Measurements from ENCODE around the gene SNRPA1. TPM values are rescaled to one million over a fixed set of nuclear protein-coding genes. Genes with fewer than 3 reads are reported as not detected.

Gene SNRPA1
- total and polyA plus RNA-seq, 4 donors, result 34.5 to 57.7 (median 51.3) TPM

GRCh38 chr15:101255615-101256241 lies 39.3 kb downstream of the SNRPA1 start:
- WGBS, 2 donors, result 35 to 38% methylated on average over 8 of the region's 8 CpGs
- Histone ChIP-seq H3K27ac (ENCODE audit: low read depth in 1 of 2, low read length in 1 of 2) (peak overlapping the region in 1 of 2 donors; percentile 18), H3K4me1 (ENCODE audit: control insufficient read depth in 5 of 5, insufficient read depth in 5 of 5, low read length in 5 of 5) (peaks cover 0 to 44% (median 14%) of the 10 kb centered on the region in 5 donors), H3K4me3 (no peak overlapping the region), H3K9ac (ENCODE audit: insufficient read depth in 1 of 2, low read length in 2 of 2) (peak overlapping the region in 1 of 2 donors; percentile 40), H3K9me3 (ENCODE audit: control insufficient read depth in 4 of 4, insufficient read depth in 3 of 4, low read length in 3 of 4) (peaks cover 0 to 2% (median 0%) of the 10 kb centered on the region in 4 donors), H3K27me3 (ENCODE audit: control insufficient read depth in 3 of 3, insufficient read depth in 3 of 3, low read length in 2 of 3) (no peaks in the 10 kb centered on the region), H3K36me3 (ENCODE audit: control insufficient read depth in 4 of 4, insufficient read depth in 4 of 4, low read length in 4 of 4) (no peaks in the 10 kb centered on the region)
- TF ChIP-seq CTCF (IDR thresholded peaks at IDR 0.05; ENCODE audit: control extremely low read depth, extremely low read depth), result no peak
- DNase-seq (peak; percentile 61 to 80 (median 67)), ATAC-seq (ENCODE audit: insufficient read depth, low FRiP score) (no peak)

GRCh38 chr15:101255051-101255395 lies 40.0 kb downstream of the SNRPA1 start:
- TF ChIP-seq CTCF (IDR thresholded peaks at IDR 0.05; ENCODE audit: control extremely low read depth, extremely low read depth), result no peak
- Histone ChIP-seq H3K36me3 (ENCODE audit: control insufficient read depth in 4 of 4, insufficient read depth in 4 of 4, low read length in 4 of 4) (no peaks in the 10 kb centered on the region), H3K27ac (ENCODE audit: low read depth in 1 of 2, low read length in 1 of 2) (no peak overlapping the region), H3K4me3 (no peak overlapping the region), H3K9me3 (ENCODE audit: control insufficient read depth in 4 of 4, insufficient read depth in 3 of 4, low read length in 3 of 4) (peaks cover 0 to 2% (median 0%) of the 10 kb centered on the region in 4 donors), H3K9ac (ENCODE audit: insufficient read depth in 1 of 2, low read length in 2 of 2) (no peak overlapping the region), H3K4me1 (ENCODE audit: control insufficient read depth in 5 of 5, insufficient read depth in 5 of 5, low read length in 5 of 5) (peaks cover 0 to 51% (median 14%) of the 10 kb centered on the region in 5 donors), H3K27me3 (ENCODE audit: control insufficient read depth in 3 of 3, insufficient read depth in 3 of 3, low read length in 2 of 3) (no peaks in the 10 kb centered on the region)
- ATAC-seq (ENCODE audit: insufficient read depth, low FRiP score) (no peak), DNase-seq (peak; percentile 64 to 83 (median 82))
- 51 to 55% methylated on average over 5 of the region's 5 CpGs for WGBS, 2 donors

GRCh38 chr15:101254157-101255050 lies 40.6 kb downstream of the SNRPA1 start:
- Histone ChIP-seq H3K36me3 (ENCODE audit: control insufficient read depth in 4 of 4, insufficient read depth in 4 of 4, low read length in 4 of 4) (no peaks in the 10 kb centered on the region), H3K27ac (ENCODE audit: low read depth in 1 of 2, low read length in 1 of 2) (no peak overlapping the region), H3K9ac (ENCODE audit: insufficient read depth in 1 of 2, low read length in 2 of 2) (no peak overlapping the region), H3K4me1 (ENCODE audit: control insufficient read depth in 5 of 5, insufficient read depth in 5 of 5, low read length in 5 of 5) (peaks cover 0 to 56% (median 14%) of the 10 kb centered on the region in 5 donors), H3K27me3 (ENCODE audit: control insufficient read depth in 3 of 3, insufficient read depth in 3 of 3, low read length in 2 of 3) (no peaks in the 10 kb centered on the region), H3K9me3 (ENCODE audit: control insufficient read depth in 4 of 4, insufficient read depth in 3 of 4, low read length in 3 of 4) (peaks cover 0 to 2% (median 0%) of the 10 kb centered on the region in 4 donors), H3K4me3 (no peak overlapping the region)
- TF ChIP-seq CTCF (IDR thresholded peaks at IDR 0.05; ENCODE audit: control extremely low read depth, extremely low read depth), result no peak
- DNase-seq (no peak), ATAC-seq (ENCODE audit: insufficient read depth, low FRiP score) (no peak)
- WGBS, 2 donors, result 90 to 92% methylated on average over 11 of the region's 11 CpGs

Data from lung (tissue), 12 donors.